ENCODE data around the gene ZNF436.

The ZNF436 gene

GRCh38 chr1:23358310-23358875 is 11.2 kb downstream of the ZNF436 start:
- TF ChIP-seq FOXP2 (optimal IDR thresholded peaks at IDR 0.05; ENCODE audit: borderline replicate concordance, extremely low read depth, extremely low read length, insufficient read depth) = no peak
- TF ChIP-seq, protein P1, sequence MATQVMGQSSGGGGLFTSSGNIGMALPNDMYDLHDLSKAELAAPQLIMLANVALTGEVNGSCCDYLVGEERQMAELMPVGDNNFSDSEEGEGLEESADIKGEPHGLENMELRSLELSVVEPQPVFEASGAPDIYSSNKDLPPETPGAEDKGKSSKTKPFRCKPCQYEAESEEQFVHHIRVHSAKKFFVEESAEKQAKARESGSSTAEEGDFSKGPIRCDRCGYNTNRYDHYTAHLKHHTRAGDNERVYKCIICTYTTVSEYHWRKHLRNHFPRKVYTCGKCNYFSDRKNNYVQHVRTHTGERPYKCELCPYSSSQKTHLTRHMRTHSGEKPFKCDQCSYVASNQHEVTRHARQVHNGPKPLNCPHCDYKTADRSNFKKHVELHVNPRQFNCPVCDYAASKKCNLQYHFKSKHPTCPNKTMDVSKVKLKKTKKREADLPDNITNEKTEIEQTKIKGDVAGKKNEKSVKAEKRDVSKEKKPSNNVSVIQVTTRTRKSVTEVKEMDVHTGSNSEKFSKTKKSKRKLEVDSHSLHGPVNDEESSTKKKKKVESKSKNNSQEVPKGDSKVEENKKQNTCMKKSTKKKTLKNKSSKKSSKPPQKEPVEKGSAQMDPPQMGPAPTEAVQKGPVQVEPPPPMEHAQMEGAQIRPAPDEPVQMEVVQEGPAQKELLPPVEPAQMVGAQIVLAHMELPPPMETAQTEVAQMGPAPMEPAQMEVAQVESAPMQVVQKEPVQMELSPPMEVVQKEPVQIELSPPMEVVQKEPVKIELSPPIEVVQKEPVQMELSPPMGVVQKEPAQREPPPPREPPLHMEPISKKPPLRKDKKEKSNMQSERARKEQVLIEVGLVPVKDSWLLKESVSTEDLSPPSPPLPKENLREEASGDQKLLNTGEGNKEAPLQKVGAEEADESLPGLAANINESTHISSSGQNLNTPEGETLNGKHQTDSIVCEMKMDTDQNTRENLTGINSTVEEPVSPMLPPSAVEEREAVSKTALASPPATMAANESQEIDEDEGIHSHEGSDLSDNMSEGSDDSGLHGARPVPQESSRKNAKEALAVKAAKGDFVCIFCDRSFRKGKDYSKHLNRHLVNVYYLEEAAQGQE (IDR thresholded peaks at IDR 0.05; ENCODE audit: insufficient read depth in 1 of 2, low read depth in 2 of 2, low read length in 2 of 2) = no peak
- TF ChIP-seq TAF1 (IDR thresholded peaks at IDR 0.05; ENCODE audit: borderline replicate concordance, insufficient read depth, low read length) = no peak
- no peak for TF ChIP-seq POLR2AphosphoS5 (IDR thresholded peaks at IDR 0.05; ENCODE audit: low read depth, low read length)
- TF ChIP-seq SIN3A (IDR thresholded peaks at IDR 0.05; ENCODE audit: borderline replicate concordance, insufficient read depth, low read length) = no peak

- TF ChIP-seq POLR2AphosphoS5 (IDR thresholded peaks at IDR 0.05; ENCODE audit: low read depth, low read length) (no peak), FOXP2 (optimal IDR thresholded peaks at IDR 0.05; ENCODE audit: borderline replicate concordance, extremely low read depth, extremely low read length, insufficient read depth) (no peak), TAF1 (IDR thresholded peaks at IDR 0.05; ENCODE audit: borderline replicate concordance, insufficient read depth, low read length) (no peak), SIN3A (IDR thresholded peaks at IDR 0.05; ENCODE audit: borderline replicate concordance, insufficient read depth, low read length) (no peak)
- TF ChIP-seq, protein P1 (IDR thresholded peaks at IDR 0.05; ENCODE audit: insufficient read depth in 1 of 2, low read depth in 2 of 2, low read length in 2 of 2) = no peak
These were observed 12.3 kb downstream of the ZNF436 start for GRCh38 chr1:23357138-23357908.

- TF ChIP-seq FOXP2 (optimal IDR thresholded peaks at IDR 0.05; ENCODE audit: borderline replicate concordance, extremely low read depth, extremely low read length, insufficient read depth) (no peak), SIN3A (IDR thresholded peaks at IDR 0.05; ENCODE audit: borderline replicate concordance, insufficient read depth, low read length) (no peak), POLR2AphosphoS5 (IDR thresholded peaks at IDR 0.05; ENCODE audit: low read depth, low read length) (no peak), TAF1 (IDR thresholded peaks at IDR 0.05; ENCODE audit: borderline replicate concordance, insufficient read depth, low read length) (no peak)
- TF ChIP-seq, protein P1 (IDR thresholded peaks at IDR 0.05; ENCODE audit: insufficient read depth in 1 of 2, low read depth in 2 of 2, low read length in 2 of 2) = no peak
These were observed 13.0 kb downstream of the ZNF436 start for GRCh38 chr1:23356471-23357137.

- TF ChIP-seq, protein P1 (IDR thresholded peaks at IDR 0.05; ENCODE audit: insufficient read depth in 1 of 2, low read depth in 2 of 2, low read length in 2 of 2) = no peak
- no peak for TF ChIP-seq FOXP2 (optimal IDR thresholded peaks at IDR 0.05; ENCODE audit: borderline replicate concordance, extremely low read depth, extremely low read length, insufficient read depth)
- TF ChIP-seq SIN3A (IDR thresholded peaks at IDR 0.05; ENCODE audit: borderline replicate concordance, insufficient read depth, low read length) = no peak
- no peak for TF ChIP-seq TAF1 (IDR thresholded peaks at IDR 0.05; ENCODE audit: borderline replicate concordance, insufficient read depth, low read length)
- TF ChIP-seq POLR2AphosphoS5 (IDR thresholded peaks at IDR 0.05; ENCODE audit: low read depth, low read length) = no peak
These were observed 15.4 kb downstream of the ZNF436 start for GRCh38 chr1:23354245-23354644.
